HG02943 (cell line): Measurements from ENCODE around the gene SMYD3.

Experiments
- ATAC-seq: cut with Tn5 transposase; IDR thresholded peaks from one replicate; pipeline ENCODE4 v1.9.1; 2021; ENCODE audit warnings: mild to moderate bottlenecking, low read depth, moderate library complexity; ENCODE audit not compliant: unreplicated experiment

The SMYD3 gene

DNA sequence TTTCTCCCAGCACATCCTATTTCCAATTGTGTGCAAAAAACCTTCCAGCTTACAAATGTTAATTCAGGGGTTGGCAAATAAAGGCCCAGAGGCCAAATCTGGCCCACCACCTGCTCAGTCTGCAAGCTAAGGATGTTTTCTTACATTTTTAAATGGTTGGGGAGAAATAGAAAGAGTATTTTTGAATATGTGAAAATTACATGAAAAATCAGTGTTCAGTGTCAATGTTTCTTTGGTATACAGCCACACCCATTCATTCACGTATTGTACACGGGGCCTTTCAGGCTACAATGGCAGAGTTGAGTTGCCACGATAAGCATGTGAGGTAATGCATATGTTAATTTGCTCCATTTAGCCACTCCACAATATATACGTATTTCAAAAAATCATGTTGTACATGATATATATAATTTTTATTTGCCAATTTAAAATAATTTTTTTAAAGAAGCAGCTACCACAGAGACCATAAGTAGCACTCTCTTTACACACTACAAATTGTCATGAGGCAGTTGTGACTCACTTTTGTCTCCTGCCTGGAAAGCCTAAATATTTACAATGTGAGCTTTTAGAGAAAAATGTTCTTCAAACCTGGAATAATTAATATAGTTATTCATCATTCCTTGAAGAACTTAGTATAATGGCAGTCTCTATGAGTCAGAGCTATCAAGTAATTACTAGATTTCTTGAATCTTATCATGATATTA lies 189.6 kb downstream of the SMYD3 start:
- ATAC-seq = no peak

DNA sequence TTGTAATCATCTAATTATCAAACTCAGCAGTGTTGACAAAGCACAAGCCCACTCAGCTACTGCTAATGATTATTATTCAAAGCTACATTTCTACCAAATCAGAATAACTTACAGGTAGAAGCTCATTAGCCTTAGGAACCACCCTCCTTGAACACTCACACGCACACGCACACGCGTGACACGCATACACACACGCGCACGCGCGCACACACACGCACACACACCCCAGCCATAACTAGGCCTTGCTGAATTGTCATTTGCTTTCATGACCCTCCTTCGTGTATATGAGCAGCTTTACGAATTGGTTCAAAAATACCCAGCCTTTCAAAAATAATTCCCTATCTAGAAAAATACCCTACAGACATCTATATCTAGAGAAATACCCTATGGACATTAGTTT lies 195.6 kb downstream of the SMYD3 start:
- ATAC-seq = no peak

DNA sequence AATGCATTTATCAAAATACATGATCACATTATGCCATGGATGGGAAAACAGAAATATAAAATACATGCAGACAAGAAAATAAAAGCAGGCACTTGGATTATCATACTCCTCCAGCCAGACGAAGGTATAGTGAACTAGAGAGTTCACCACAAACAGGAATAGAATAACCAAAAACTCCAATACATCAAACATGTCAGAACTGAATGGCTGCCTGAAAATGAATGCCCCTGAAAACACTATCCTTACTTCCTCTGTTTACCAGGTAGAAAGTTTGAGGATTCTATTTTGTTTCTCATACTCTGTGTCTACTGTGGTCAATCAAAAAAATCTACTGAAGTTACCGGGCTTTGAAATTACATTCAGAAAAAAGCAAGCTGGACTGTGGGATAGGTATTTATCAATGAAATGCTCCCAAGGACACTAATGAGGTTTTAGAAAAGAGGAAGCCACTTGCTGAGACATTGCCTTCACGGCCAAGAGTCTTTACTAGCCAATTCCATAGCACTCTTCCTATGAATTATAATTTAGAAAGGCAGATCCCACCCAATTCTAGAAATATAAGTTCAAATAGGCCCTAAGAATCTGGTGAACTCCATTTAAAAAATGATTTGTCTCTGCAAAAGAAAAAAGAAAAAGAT lies 197.7 kb downstream of the SMYD3 start:
- no peak for ATAC-seq

DNA sequence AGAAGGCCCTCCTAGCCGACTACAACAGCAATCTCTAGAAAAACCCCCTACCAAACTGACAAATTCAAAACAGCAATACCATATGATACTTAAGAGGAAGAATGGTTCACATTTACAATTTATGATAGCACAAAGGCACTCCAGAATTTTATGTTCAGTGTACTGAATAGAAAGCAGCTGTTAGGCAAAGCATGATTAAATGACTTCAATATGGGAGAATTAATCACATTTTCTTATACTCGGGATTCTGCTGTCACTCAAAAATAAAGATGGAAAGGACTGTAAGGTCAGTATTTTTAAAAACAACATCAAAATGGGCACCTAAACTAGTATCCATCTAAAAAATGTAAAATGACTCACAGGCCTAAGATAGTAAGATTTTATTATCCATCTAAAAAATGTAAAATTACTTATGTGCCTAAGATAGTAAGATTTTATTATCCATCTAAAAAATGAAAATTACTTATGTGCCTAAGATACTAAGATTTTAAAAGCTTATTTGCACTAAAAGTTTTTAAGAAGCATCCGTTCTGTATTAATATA lies 198.5 kb downstream of the SMYD3 start:
- ATAC-seq = no peak

DNA sequence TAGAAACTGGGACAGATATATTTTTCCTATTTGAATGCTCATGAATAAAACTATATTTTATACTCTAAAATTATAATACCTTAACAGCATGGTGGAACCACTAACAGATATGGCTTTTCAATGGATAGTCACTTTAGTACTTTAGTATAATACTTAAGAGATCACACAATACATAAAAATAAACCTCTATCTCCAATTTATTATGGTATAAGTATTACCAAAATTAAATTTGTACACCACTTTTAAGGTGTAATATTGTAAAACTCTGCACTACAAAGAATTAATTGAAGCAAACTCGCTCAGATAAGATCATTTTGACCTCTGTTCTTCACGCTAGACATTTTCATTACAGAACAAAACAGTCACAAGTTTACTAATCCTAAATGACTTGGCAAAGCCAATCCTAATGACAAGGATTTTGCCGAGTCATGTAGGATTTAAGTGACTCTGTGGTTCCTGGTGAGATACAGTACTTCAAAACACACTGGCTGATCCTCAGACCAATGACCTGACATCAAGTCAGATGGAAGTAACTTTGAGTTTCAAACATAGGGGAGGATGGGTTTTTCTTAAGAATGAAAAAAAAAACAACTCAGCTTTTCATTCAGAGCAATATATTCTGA lies 200.6 kb downstream of the SMYD3 start:
- no peak for ATAC-seq

DNA sequence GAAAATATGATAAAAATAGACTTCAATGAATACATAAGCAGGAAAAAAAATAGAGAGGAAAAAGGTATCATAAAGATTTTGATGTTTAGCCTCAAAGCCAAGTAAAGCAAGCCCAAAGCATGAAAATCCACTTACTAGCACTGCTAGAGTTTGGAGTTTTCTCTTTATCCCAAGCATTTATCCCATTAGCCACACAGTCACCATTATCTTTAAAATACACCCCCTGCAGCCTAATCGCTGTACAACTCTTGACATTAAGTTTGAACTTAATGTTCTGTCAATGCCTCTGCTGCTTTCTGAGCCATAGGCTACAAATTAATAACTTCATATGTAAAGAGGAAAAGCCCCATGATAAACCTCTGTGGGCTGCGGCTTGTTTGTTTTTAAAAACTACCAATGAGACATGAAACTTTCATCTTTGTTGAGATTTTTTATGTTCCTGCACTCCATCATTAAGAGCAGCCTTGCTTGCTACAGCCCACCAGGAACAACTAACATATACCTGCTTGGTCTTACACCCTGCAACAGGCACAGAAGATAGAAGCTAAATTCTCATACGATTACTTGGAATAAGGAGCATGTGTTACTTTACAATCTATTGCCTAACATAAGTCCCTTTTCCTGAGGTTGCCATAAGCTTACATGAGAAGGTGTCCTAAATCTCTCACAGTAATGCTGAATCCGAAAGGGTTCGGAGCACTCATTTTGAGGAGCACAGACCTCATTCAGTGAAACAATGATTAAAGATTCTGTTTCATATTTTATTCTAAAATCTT lies 202.4 kb downstream of the SMYD3 start:
- no peak for ATAC-seq

DNA sequence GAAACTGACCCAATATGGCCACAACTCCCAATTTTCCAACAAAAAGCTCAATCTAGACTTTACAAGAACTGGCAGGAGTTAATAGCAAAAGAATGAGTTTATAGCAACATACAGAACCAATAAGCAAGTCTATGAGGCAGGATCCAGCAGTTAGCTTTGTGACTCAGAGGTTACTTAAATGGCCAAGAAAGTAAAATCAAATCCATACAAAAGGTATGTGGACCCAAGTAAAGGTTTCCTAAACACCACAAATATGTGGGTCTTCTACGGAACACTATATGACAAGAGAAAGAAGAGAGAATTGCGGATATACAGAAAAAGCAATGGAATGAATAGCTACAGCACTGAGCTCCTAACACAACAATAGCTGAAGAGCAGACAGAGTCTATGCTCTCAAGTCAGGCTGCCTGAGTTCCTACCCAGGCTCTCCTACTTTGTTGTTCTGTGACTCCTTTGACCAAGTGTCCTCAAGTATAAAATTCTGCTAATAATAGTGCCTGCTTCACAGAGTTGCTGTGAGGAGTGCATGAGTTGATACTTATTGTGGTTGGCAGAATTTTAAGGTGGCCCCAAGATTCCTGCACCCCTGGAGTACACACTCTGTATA lies 204.3 kb downstream of the SMYD3 start:
- ATAC-seq = no peak

DNA sequence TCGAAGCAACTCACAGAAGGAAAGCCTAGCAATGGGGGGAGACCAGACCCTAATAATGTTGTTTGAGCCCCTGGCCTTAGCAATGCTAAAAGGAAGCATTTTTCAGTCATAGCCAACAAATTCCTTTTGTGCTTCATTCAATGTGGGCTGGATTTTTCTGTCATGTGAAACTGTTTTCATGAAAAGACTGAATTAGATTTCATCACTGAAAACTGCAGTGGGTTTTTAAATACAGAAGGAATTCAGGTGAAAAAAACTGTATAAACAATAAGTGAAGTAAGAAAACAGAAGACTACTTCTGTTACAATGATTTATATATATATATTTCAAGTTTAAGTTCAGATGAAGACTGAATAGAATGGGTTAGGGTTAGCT lies 204.8 kb downstream of the SMYD3 start:
- no peak for ATAC-seq

DNA sequence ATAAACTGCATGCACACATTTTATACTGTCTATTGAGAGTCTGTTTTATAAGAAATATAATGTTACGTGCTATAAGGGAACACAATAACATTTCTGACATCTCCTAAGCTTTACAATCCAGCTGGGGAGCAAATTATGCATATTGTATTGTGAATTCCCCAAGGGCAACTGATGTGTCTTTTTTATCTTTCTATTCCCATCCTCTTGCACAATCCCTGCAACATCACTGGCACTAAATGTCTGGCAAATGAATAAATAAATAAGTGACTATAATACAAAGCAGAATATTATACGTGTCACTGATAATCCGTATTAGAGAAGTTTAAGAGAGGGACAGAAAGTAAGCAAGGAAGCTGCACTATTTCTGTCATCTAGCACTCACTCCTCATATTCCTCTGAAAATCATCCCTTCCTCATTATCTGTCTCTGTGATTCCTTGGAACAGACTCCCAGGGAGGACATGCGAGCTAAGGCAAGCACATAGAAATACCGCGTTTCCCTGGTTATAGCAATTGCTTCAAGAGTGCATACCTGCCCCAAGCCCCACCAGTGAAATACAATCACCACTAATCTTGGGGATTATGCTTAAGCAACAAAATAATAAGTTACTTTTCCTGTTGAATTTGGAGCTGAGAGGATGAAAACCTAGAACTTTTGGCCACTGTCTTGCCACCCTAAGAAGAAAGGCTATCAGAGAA lies 205.4 kb downstream of the SMYD3 start:
- ATAC-seq = no peak

DNA sequence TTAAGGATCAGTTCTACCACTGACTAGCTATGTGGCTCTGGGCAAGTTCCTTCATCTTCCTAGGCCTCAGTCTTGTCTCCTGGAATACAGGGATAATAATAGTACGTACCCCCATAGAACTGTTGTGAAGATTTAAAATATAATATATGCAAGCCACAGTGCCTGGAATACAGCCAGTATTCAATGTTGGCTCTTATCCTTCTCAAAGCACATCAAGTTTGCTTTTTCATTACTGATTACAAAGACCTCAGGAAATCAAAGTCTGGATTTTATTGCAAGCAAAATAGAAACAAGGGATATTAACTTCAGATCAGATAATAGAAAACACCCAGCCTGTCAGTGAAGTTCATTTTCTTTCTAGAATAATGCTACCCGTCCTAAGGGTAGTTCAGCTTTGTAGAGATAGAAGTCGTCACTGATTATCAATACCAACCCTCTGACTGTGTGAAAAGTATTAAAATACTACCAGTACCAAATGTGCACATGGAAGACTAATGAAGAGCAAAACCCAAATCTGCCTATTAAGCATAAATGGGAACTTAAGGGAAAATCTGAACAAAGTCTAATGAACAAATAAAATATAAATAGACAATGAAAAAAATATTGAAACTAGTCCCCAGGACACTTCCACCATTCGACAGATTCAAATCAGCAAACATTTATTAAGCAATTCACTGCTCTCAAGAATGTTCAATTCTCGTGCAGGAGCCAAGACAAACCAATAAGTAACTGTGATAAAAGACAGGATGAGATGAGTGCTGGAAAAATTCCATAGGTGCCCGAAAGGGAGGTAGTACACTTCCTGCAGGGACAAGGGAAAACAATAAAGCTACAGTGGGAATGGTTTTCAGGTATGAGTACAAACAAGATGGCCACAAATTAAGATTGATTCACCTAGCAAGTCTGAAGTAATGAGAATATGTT lies 206.2 kb downstream of the SMYD3 start:
- no peak for ATAC-seq

DNA sequence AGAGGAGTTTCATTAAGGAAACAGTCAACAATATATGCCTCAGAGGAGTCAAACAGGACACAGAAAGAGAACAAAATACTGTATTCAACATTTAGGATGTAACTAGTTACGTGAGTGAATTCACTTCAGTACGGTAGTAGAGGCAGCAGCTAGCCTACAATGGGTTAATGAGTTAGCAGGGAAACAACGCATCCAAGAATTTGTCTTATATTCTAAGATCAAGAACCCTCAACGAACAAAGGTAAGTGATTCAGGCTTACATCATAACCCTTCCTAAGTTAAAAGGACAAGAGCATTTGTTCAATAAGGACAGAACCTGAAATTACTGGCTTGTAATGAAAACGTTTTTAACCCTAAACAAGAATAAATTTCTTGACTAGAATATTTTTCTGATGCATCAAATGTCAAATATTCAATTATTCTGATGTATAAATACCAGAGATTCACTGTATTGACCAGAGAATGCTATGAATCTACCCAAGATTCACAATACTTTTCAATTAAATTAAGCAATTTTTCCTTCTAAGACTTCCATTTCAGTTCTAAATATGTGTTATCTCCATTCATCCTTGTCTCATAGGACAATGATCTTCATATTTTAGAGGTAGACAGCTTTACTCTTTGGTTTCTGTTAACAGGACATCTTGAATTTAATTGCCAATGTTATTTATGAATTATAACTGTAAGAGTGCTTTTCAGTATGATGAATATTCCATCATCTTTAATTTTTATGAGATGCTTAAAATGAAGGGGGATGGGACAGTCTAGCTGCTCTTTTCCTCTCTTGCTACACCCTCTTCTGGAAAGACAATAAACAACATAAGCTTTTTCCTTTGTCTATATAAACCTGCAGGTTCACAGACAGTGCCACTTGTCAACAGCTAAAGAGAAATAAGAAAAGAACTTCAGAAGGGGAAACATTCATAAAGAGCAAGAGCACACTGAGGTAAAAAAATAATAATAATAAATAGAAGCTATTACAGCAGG lies 209.5 kb downstream of the SMYD3 start:
- ATAC-seq = no peak

DNA sequence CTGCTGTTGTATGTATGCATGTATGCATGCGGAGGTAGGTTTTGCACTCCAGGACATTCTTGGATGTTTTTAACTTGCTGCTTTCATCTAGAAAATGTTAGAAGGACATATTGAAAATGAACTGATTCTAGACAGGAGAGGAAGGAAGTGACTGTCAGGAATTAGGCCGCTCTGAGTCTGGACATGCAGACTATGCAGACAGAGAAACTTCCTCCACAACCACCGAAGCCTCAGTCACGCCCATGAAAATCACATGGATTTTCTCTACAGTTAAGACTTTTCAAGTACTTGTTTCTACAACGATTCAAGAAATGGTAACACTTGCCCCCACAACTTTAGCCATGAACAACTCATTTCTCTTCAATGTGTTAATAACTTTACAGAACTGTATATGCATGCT lies 211.1 kb downstream of the SMYD3 start:
- no peak for ATAC-seq

DNA sequence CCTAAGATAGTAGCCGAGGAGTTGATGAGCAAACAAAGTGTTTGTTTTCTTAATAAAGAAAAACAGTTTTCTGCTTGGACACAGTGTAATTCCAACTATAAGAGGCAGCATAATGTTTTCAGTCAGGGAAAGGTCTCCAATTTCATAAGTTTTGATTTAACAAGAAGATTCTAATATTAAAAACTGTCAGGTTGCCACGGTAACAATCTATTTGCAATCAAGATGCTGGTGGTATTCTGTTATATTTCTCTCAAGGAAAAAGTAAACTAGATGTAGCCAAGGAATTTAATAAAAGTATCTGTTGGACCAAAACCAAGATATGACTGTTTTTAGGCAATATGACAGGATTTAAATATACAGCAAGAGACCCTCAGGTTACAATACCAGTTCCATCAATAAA lies 211.7 kb downstream of the SMYD3 start:
- no peak for ATAC-seq

DNA sequence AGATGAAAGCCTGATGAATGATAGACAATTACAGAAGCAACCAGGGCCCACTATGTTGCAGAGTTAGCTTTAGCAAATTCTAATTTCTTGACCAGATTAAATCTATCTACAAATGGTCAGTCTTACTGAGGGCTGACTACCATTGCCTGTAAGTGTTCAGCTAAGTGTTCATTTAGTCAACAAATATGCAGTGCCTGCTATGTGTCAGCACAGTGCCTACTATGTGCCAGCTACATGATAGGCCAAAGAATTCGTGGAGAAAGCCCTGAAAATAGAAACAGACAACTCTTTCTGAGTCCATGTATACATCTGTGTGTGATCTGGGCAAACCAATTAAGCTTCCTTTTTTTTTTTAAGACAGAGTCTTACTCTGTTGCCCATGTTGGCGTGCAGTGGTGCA lies 212.8 kb downstream of the SMYD3 start:
- ATAC-seq = no peak

DNA sequence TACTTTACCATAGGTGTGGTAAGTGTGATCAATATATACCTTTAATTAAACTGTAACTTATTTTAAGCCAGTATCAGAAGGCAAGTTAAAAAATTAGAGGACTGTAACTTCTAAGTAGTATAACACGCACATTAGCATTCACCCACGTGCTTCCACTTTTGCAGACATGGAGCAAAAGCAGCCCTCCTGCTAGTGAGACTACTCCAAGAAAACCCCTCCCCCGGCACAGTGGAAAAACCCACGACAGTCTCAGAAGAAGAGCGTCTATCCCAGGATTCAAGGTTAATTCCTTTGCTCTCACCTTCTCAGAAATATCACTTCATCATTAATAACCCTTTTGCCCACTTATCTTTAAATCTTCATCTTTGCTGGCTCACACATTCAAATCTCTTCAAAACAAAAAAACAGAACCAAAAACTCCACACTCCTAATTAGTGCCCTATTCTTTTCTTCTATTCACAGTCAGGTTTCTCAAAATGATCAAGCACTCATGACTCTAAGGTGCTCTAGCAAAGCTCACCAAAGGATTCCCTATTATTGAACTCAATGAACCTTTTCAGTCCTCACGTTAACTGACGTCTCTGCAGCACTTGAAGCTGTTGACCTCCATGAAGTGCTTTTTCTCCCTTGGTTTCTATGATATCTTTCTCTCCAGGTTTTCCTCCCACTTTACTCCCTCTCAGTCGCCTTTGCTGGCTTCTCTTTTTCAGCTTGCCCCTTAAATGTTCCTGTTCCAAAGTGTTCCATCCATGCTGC lies 213.5 kb downstream of the SMYD3 start:
- no peak for ATAC-seq

DNA sequence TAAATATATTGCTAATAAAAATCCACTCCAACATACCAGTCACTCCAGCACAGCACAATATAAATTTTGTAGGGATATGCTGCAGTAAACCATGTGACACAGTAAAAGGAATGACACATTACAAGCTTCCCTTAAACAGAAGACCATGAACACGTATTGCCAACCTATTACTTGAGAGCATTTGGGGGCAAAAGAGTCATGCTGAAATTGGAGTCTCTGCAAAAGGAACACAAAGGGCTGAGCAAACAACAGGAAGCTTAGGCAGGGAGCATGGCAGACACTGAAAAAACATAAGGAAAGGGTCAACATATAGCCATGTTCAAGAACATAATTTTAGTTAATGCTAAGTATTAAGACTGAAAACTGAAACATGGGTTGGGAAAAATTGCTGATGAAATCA lies 214.5 kb downstream of the SMYD3 start:
- ATAC-seq = no peak

DNA sequence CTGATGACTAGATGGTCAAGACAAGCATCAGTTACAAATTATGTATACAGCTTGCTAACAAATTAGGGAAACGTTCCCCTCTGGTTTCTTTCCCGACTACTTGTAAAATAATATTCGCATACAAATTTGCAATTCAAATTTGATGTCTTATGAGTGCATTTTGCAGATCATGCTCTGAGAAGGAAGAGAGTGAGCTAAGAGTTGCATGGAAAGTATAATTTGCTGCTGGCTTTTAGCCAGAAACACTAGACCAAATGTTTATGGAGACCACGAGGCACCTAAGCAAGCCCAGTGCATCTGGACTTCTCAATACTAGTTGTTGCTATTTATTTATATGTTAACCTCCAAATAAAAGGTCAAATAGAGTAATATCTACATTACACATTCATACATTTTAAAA lies 216.0 kb downstream of the SMYD3 start:
- no peak for ATAC-seq
